Natural killer cell treated with Interleukin-12 subunit alpha and Interleukin-12 subunit beta and Interleukin-15 and Interleukin-18, amount 100 ng/mL, for 72 hours (primary cell): ENCODE data around the gene CERS4. TPM values are rescaled to one million over a fixed set of nuclear protein-coding genes. Genes with fewer than 3 reads are reported as not detected.
"Not testable (repeated sequence)": the region's sequence is repeated elsewhere in the genome, so short reads cannot be mapped to it uniquely, and the experiment has no call there.

ENCODE experiments used
- ATAC-seq, 2 donors: fragments of 150-1000 bp; cut with Tn5 transposase in 1 of 2; sonication (Bioruptor Pico), chemical (Tn5 transposase) in 1 of 2; 2 replicates each; pipeline ENCODE4 v1.10.0; 2021
- DNase-seq: peaks from one replicate; pipeline ENCODE4 v3.0.0; 2022; ENCODE audit warnings: low spot score
- H3K27ac Mint-ChIP-seq, 2 donors: 1 replicate in 1 of 2; 2 replicates in 1 of 2; pipeline ENCODE4 v1.8.0; 2022; ENCODE audit warnings: mixed read lengths in 2 of 2, mild to moderate bottlenecking in 1 of 2, moderate library complexity in 1 of 2
- H3K27me3 Mint-ChIP-seq, 2 donors: 1 replicate in 1 of 2; 2 replicates in 1 of 2; pipeline ENCODE4 v1.8.0; 2022; ENCODE audit warnings: mixed read lengths in 2 of 2
- H3K36me3 Mint-ChIP-seq: one replicate; pipeline ENCODE4 v1.8.0; 2022; ENCODE audit warnings: mixed read lengths
- H3K4me1 Mint-ChIP-seq, 2 donors: 1 replicate in 1 of 2; 2 replicates in 1 of 2; pipeline ENCODE4 v1.8.0; 2022; ENCODE audit warnings: low read depth in 2 of 2, mixed read lengths in 2 of 2, mild to moderate bottlenecking in 1 of 2
- H3K4me3 Mint-ChIP-seq: one replicate; pipeline ENCODE4 v1.8.0; 2022; ENCODE audit warnings: mixed read lengths
- H3K9me3 Mint-ChIP-seq: 2 replicates; pipeline ENCODE4 v1.8.0; 2022; ENCODE audit warnings: mixed read lengths
- total RNA-seq, 2 donors: library from RNA; stranded (reverse); gene quantifications; one replicate each; pipeline ENCODE4 v1.2.3, GENCODE V29; 2022

CERS4 gene
- total RNA-seq, 2 donors from 2014 or later = 36.8 to 55.8 TPM

GRCh38 chr19:8203288-8204120, 5.7 kb upstream of the CERS4 start:
- H3K27me3 Mint-ChIP-seq, H3K4me1 Mint-ChIP-seq, DNase-seq, H3K4me3 Mint-ChIP-seq, ATAC-seq, H3K9me3 Mint-ChIP-seq, H3K36me3 Mint-ChIP-seq: not testable (repeated sequence)
- peak overlapping the region in 1 of 2 donors; percentile 8 for H3K27ac Mint-ChIP-seq

- no peak overlapping the region for H3K4me3 Mint-ChIP-seq
- no peak for DNase-seq
- no peaks in the 10 kb centered on the region for H3K9me3 Mint-ChIP-seq
- H3K27ac Mint-ChIP-seq = no peak overlapping the region
- ATAC-seq = no peak
- peaks cover 4 to 7% of the 10 kb centered on the region in 2 donors for H3K4me1 Mint-ChIP-seq
- no peaks in the 10 kb centered on the region for H3K27me3 Mint-ChIP-seq
- no peaks in the 10 kb centered on the region for H3K36me3 Mint-ChIP-seq
Observed at GRCh38 chr19:8204961-8205360, 4.2 kb upstream of the CERS4 start.

GRCh38 chr19:8206147-8207087, 2.8 kb upstream of the CERS4 start:
- Mint-ChIP-seq H3K9me3 (no peaks in the 10 kb centered on the region), H3K27ac (peak overlapping the region in 1 of 2 donors; percentile 32), H3K4me3 (peak overlapping the region; percentile 25), H3K4me1 (peaks cover 14% of the 10 kb centered on the region in 2 donors), H3K27me3 (no peaks in the 10 kb centered on the region), H3K36me3 (no peaks in the 10 kb centered on the region)
- ATAC-seq = no peak
- no peak for DNase-seq

- peaks cover 21 to 23% of the 10 kb centered on the region in 2 donors for H3K4me1 Mint-ChIP-seq
- H3K27me3 Mint-ChIP-seq, ATAC-seq, H3K9me3 Mint-ChIP-seq, H3K27ac Mint-ChIP-seq, DNase-seq, H3K36me3 Mint-ChIP-seq, H3K4me3 Mint-ChIP-seq: not testable (repeated sequence)
Observed at GRCh38 chr19:8207326-8207725, 1.8 kb upstream of the CERS4 start.

GRCh38 chr19:8208119-8208921, 850 bp upstream of the CERS4 start:
- Mint-ChIP-seq H3K27ac (peak overlapping the region; percentile 26 to 73), H3K36me3 (no peaks in the 10 kb centered on the region), H3K27me3 (no peaks in the 10 kb centered on the region), H3K4me3 (peak overlapping the region; percentile 81), H3K4me1 (peaks cover 24 to 26% of the 10 kb centered on the region in 2 donors), H3K9me3 (no peaks in the 10 kb centered on the region)
- DNase-seq (no peak), ATAC-seq (peak in 1 of 2 donors; percentile 0)

GRCh38 chr19:8209462-8210378, 550 bp downstream of the CERS4 start:
- Mint-ChIP-seq H3K9me3 (no peaks in the 10 kb centered on the region), H3K36me3 (no peaks in the 10 kb centered on the region), H3K4me3 (peak overlapping the region; percentile 100), H3K4me1 (peaks cover 30 to 36% of the 10 kb centered on the region in 2 donors), H3K27me3 (no peaks in the 10 kb centered on the region), H3K27ac (peak overlapping the region; percentile 99)
- ATAC-seq = peak; percentile 86 to 89
- DNase-seq = peak; percentile 91

- H3K27ac Mint-ChIP-seq = peak overlapping the region; percentile 99
- no peak for ATAC-seq
- H3K36me3 Mint-ChIP-seq = no peaks in the 10 kb centered on the region
- H3K27me3 Mint-ChIP-seq = no peaks in the 10 kb centered on the region
- H3K4me3 Mint-ChIP-seq = peak overlapping the region; percentile 100
- H3K4me1 Mint-ChIP-seq = peaks cover 30 to 36% of the 10 kb centered on the region in 2 donors
- no peak for DNase-seq
- no peaks in the 10 kb centered on the region for H3K9me3 Mint-ChIP-seq
Observed at GRCh38 chr19:8210421-8211101, 1.4 kb downstream of the CERS4 start.

GRCh38 chr19:8212212-8212611, 3.0 kb downstream of the CERS4 start:
- Mint-ChIP-seq H3K36me3 (no peaks in the 10 kb centered on the region), H3K27ac (peak overlapping the region; percentile 39 to 99), H3K27me3 (no peaks in the 10 kb centered on the region)

GRCh38 chr19:8212916-8213315, 3.7 kb downstream of the CERS4 start:
- ATAC-seq = no peak
- Mint-ChIP-seq H3K27ac (peak overlapping the region in 1 of 2 donors; percentile 79), H3K4me1 (peaks cover 30 to 38% of the 10 kb centered on the region in 2 donors), H3K9me3 (no peaks in the 10 kb centered on the region), H3K36me3 (no peaks in the 10 kb centered on the region), H3K4me3 (no peak overlapping the region), H3K27me3 (no peaks in the 10 kb centered on the region)
- DNase-seq = no peak

More at GRCh38 chr19:8212212-8212611, 3.0 kb downstream of the CERS4 start:
- ATAC-seq (no peak), DNase-seq (no peak)
- H3K4me3 Mint-ChIP-seq = no peak overlapping the region
- peaks cover 30 to 38% of the 10 kb centered on the region in 2 donors for H3K4me1 Mint-ChIP-seq
- no peaks in the 10 kb centered on the region for H3K9me3 Mint-ChIP-seq

- Mint-ChIP-seq H3K4me1 (peaks cover 30 to 38% of the 10 kb centered on the region in 2 donors), H3K4me3 (no peak overlapping the region), H3K9me3 (no peaks in the 10 kb centered on the region), H3K27ac (peak overlapping the region in 1 of 2 donors; percentile 32), H3K27me3 (no peaks in the 10 kb centered on the region), H3K36me3 (no peaks in the 10 kb centered on the region)
- DNase-seq (no peak), ATAC-seq (no peak)
Observed at GRCh38 chr19:8213827-8214672, 4.9 kb downstream of the CERS4 start.

GRCh38 chr19:8214802-8215201, 5.6 kb downstream of the CERS4 start:
- ATAC-seq = no peak
- no peaks in the 10 kb centered on the region for H3K27me3 Mint-ChIP-seq
- no peaks in the 10 kb centered on the region for H3K9me3 Mint-ChIP-seq
- no peaks in the 10 kb centered on the region for H3K36me3 Mint-ChIP-seq
- H3K4me3 Mint-ChIP-seq = no peak overlapping the region
- no peak for DNase-seq
- peak overlapping the region in 1 of 2 donors; percentile 32 for H3K27ac Mint-ChIP-seq
- peaks cover 27 to 37% of the 10 kb centered on the region in 2 donors for H3K4me1 Mint-ChIP-seq
